ENCODE data around the gene CEACAM1.

DNA sequence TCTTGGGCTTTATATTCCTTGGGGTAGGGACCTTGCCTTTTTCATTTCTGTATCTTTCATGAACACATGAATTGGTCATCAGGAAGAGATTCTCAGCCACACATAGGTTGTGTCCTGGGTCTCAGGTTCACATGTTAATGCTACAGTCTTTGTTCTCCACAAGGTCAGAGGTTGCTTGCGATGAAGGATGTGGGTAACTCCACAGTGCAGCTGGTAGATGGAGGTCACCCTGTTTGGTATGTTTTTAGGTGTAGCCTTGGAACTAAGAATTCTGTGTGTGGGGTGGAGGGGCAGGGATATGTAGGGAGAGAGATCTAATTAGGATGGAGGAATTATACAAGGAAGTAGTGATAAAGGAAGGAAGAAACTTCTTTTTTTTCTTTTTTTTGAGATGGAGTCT lies 23.2 kb downstream of the CEACAM1 start:
- TF ChIP-seq, protein P1, sequence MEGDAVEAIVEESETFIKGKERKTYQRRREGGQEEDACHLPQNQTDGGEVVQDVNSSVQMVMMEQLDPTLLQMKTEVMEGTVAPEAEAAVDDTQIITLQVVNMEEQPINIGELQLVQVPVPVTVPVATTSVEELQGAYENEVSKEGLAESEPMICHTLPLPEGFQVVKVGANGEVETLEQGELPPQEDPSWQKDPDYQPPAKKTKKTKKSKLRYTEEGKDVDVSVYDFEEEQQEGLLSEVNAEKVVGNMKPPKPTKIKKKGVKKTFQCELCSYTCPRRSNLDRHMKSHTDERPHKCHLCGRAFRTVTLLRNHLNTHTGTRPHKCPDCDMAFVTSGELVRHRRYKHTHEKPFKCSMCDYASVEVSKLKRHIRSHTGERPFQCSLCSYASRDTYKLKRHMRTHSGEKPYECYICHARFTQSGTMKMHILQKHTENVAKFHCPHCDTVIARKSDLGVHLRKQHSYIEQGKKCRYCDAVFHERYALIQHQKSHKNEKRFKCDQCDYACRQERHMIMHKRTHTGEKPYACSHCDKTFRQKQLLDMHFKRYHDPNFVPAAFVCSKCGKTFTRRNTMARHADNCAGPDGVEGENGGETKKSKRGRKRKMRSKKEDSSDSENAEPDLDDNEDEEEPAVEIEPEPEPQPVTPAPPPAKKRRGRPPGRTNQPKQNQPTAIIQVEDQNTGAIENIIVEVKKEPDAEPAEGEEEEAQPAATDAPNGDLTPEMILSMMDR (IDR thresholded peaks at IDR 0.05; ENCODE audit: low read depth, low read length, poor library complexity, severe bottlenecking), result no peak
- no peak for TF ChIP-seq EZH2phosphoT487 (IDR thresholded peaks at IDR 0.05; ENCODE audit: borderline replicate concordance, low read length)

Data from DOHH2 (cell line).